ENCODE measurements around the gene CPNE8.

CPNE8 gene

GRCh38 chr12:38878986-38879385 lies 26.4 kb downstream of the CPNE8 start:
- in situ Hi-C loops (cut with MboI; ENCODE audit: low sequenced_read_pairs, unreplicated experiment), result loop anchor here (25.0 kb wide), 1 partner anchor 92 kb away; no protein-coding TSS in a partner anchor
- TF ChIP-seq CTCF (IDR thresholded peaks at IDR 0.05; ENCODE audit: borderline replicate concordance, control extremely low read depth, extremely low read depth, insufficient read depth, missing control alignments), result no peak
- no peak for DNase-seq (ENCODE audit: low spot score)

DNA sequence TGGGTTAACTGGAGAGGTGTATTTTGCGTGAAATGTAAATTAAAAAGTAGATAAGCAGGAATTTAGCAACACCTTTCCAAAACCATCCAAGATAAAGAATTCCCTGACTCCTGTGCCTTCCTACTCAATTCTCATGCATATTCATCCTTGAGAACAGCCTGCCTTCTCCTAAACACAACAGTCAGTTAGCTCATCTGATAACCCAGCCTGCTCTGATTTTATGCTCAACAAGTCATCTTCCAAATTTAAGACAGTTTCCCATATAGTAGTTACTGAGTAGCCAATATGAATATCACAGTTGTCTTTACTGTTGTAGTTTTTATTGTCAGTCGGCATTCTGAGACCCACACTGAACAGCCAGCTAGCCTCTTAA lies 27.1 kb downstream of the CPNE8 start:
- DNase-seq (ENCODE audit: low spot score), result no peak
- in situ Hi-C loops (cut with MboI; ENCODE audit: low sequenced_read_pairs, unreplicated experiment), result loop anchor here (25.0 kb wide), 1 partner anchor 91 kb away; no protein-coding TSS in a partner anchor
- TF ChIP-seq CTCF (IDR thresholded peaks at IDR 0.05; ENCODE audit: borderline replicate concordance, control extremely low read depth, extremely low read depth, insufficient read depth, missing control alignments), result no peak

- in situ Hi-C loops (cut with MboI; ENCODE audit: low sequenced_read_pairs, unreplicated experiment), result loop anchor here (25.0 kb wide), 1 partner anchor 88 kb away; no protein-coding TSS in a partner anchor
- TF ChIP-seq CTCF (IDR thresholded peaks at IDR 0.05; ENCODE audit: borderline replicate concordance, control extremely low read depth, extremely low read depth, insufficient read depth, missing control alignments), result no peak
- no peak for DNase-seq (ENCODE audit: low spot score)
Measured at GRCh38 chr12:38875586-38876228, 29.7 kb downstream of the CPNE8 start.

- in situ Hi-C loops (cut with MboI; ENCODE audit: low sequenced_read_pairs, unreplicated experiment), result no loop called here
- no peak for DNase-seq (ENCODE audit: low spot score)
Measured at GRCh38 chr12:38872561-38872960, 32.8 kb downstream of the CPNE8 start.

GRCh38 chr12:38872156-38872555 lies 33.2 kb downstream of the CPNE8 start:
- in situ Hi-C loops (cut with MboI; ENCODE audit: low sequenced_read_pairs, unreplicated experiment), result no loop called here
- TF ChIP-seq CTCF (IDR thresholded peaks at IDR 0.05; ENCODE audit: borderline replicate concordance, control extremely low read depth, extremely low read depth, insufficient read depth, missing control alignments), result no peak
- no peak for DNase-seq (ENCODE audit: low spot score)

More at GRCh38 chr12:38872561-38872960, 32.8 kb downstream of the CPNE8 start:
- no peak for TF ChIP-seq CTCF (IDR thresholded peaks at IDR 0.05; ENCODE audit: borderline replicate concordance, control extremely low read depth, extremely low read depth, insufficient read depth, missing control alignments)

DNA sequence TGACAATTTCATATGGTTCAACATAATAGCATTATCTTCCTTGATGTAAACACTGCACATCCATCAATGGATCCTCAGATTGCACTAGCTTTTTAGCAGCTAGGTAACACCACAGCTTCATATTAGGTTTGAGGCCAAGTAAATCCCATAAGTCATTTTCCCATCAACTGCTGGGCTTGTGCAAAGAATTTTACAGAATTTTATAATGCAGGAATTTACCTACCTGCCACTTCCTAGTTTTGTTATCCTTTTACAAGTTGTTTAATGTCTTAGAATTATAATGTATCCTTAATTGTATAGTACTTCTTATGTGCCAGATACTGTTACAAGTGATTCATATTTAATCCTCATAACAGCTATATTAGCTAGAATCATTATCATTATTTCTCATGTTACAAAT lies 36.4 kb downstream of the CPNE8 start:
- no peak for TF ChIP-seq CTCF (IDR thresholded peaks at IDR 0.05; ENCODE audit: borderline replicate concordance, control extremely low read depth, extremely low read depth, insufficient read depth, missing control alignments)
- DNase-seq (ENCODE audit: low spot score), result no peak
- in situ Hi-C loops (cut with MboI; ENCODE audit: low sequenced_read_pairs, unreplicated experiment), result no loop called here

Measured in GM13976 (cell line).